ENCODE measurements around the gene SENP2.

SENP2 gene

GRCh38 chr3:185594073-185594472, 8.0 kb downstream of the SENP2 start:
- no peak for DNase-seq (ENCODE audit: insufficient read length)
- no peak for FAIRE-seq
- TF ChIP-seq POLR2AphosphoS5 (IDR thresholded peaks at IDR 0.05; ENCODE audit: low read depth, low read length) (no peak), POLR2A (IDR thresholded peaks at IDR 0.05; ENCODE audit: low read depth, low read length) (no peak), TAF1 (IDR thresholded peaks at IDR 0.05; ENCODE audit: borderline replicate concordance, low read depth, low read length) (no peak)

- peak; percentile 75 for FAIRE-seq
- no peak for DNase-seq (ENCODE audit: insufficient read length)
- TF ChIP-seq POLR2A (IDR thresholded peaks at IDR 0.05; ENCODE audit: low read depth, low read length) (no peak), POLR2AphosphoS5 (IDR thresholded peaks at IDR 0.05; ENCODE audit: low read depth, low read length) (no peak), TAF1 (IDR thresholded peaks at IDR 0.05; ENCODE audit: borderline replicate concordance, low read depth, low read length) (no peak)
These were observed 9.4 kb downstream of the SENP2 start for GRCh38 chr3:185595526-185595925.

- FAIRE-seq (no peak), DNase-seq (ENCODE audit: insufficient read length) (no peak)
These were observed 19.5 kb downstream of the SENP2 start for GRCh38 chr3:185605566-185605965.

GRCh38 chr3:185606196-185606595, 20.1 kb downstream of the SENP2 start:
- TF ChIP-seq POLR2AphosphoS5 (IDR thresholded peaks at IDR 0.05; ENCODE audit: low read depth, low read length) (no peak), TAF1 (IDR thresholded peaks at IDR 0.05; ENCODE audit: borderline replicate concordance, low read depth, low read length) (no peak), POLR2A (IDR thresholded peaks at IDR 0.05; ENCODE audit: low read depth, low read length) (no peak)
- FAIRE-seq (no peak), DNase-seq (ENCODE audit: insufficient read length) (no peak)

More at GRCh38 chr3:185605566-185605965, 19.5 kb downstream of the SENP2 start:
- TF ChIP-seq TAF1 (IDR thresholded peaks at IDR 0.05; ENCODE audit: borderline replicate concordance, low read depth, low read length) (no peak), POLR2A (IDR thresholded peaks at IDR 0.05; ENCODE audit: low read depth, low read length) (no peak), POLR2AphosphoS5 (IDR thresholded peaks at IDR 0.05; ENCODE audit: low read depth, low read length) (no peak)

- TF ChIP-seq TAF1 (IDR thresholded peaks at IDR 0.05; ENCODE audit: borderline replicate concordance, low read depth, low read length) (no peak), POLR2AphosphoS5 (IDR thresholded peaks at IDR 0.05; ENCODE audit: low read depth, low read length) (no peak), POLR2A (IDR thresholded peaks at IDR 0.05; ENCODE audit: low read depth, low read length) (no peak)
- DNase-seq (ENCODE audit: insufficient read length) = no peak
- FAIRE-seq = no peak
These were observed 26.9 kb downstream of the SENP2 start for GRCh38 chr3:185613016-185613415.

GRCh38 chr3:185623939-185624665, 38.0 kb downstream of the SENP2 start:
- DNase-seq (ENCODE audit: insufficient read length) = no peak
- no peak for TF ChIP-seq POLR2A (IDR thresholded peaks at IDR 0.05; ENCODE audit: low read depth, low read length)
- no peak for TF ChIP-seq POLR2AphosphoS5 (IDR thresholded peaks at IDR 0.05; ENCODE audit: low read depth, low read length)
- TF ChIP-seq TAF1 (IDR thresholded peaks at IDR 0.05; ENCODE audit: borderline replicate concordance, low read depth, low read length) = no peak
- FAIRE-seq = no peak

- FAIRE-seq (no peak), DNase-seq (ENCODE audit: insufficient read length) (no peak)
- TF ChIP-seq POLR2A (IDR thresholded peaks at IDR 0.05; ENCODE audit: low read depth, low read length) = no peak
- no peak for TF ChIP-seq TAF1 (IDR thresholded peaks at IDR 0.05; ENCODE audit: borderline replicate concordance, low read depth, low read length)
- TF ChIP-seq POLR2AphosphoS5 (IDR thresholded peaks at IDR 0.05; ENCODE audit: low read depth, low read length) = no peak
These were observed 39.7 kb downstream of the SENP2 start for GRCh38 chr3:185625784-185626183.

- DNase-seq (ENCODE audit: insufficient read length) (no peak), FAIRE-seq (no peak)
- TF ChIP-seq POLR2AphosphoS5 (IDR thresholded peaks at IDR 0.05; ENCODE audit: low read depth, low read length) (no peak), TAF1 (IDR thresholded peaks at IDR 0.05; ENCODE audit: borderline replicate concordance, low read depth, low read length) (no peak), POLR2A (IDR thresholded peaks at IDR 0.05; ENCODE audit: low read depth, low read length) (no peak)
These were observed 43.6 kb downstream of the SENP2 start for GRCh38 chr3:185629554-185630181.

GRCh38 chr3:185630182-185630622, 44.1 kb downstream of the SENP2 start:
- no peak for TF ChIP-seq TAF1 (IDR thresholded peaks at IDR 0.05; ENCODE audit: borderline replicate concordance, low read depth, low read length)
- no peak for TF ChIP-seq POLR2A (IDR thresholded peaks at IDR 0.05; ENCODE audit: low read depth, low read length)
- no peak for TF ChIP-seq POLR2AphosphoS5 (IDR thresholded peaks at IDR 0.05; ENCODE audit: low read depth, low read length)
- FAIRE-seq = no peak
- no peak for DNase-seq (ENCODE audit: insufficient read length)

- DNase-seq (ENCODE audit: insufficient read length) = no peak
- no peak for FAIRE-seq
- TF ChIP-seq TAF1 (IDR thresholded peaks at IDR 0.05; ENCODE audit: borderline replicate concordance, low read depth, low read length) = no peak
- TF ChIP-seq POLR2A (IDR thresholded peaks at IDR 0.05; ENCODE audit: low read depth, low read length) = no peak
- TF ChIP-seq POLR2AphosphoS5 (IDR thresholded peaks at IDR 0.05; ENCODE audit: low read depth, low read length) = no peak
These were observed 45.0 kb downstream of the SENP2 start for GRCh38 chr3:185631108-185631507.

- FAIRE-seq (no peak), DNase-seq (ENCODE audit: insufficient read length) (no peak)
- TF ChIP-seq TAF1 (IDR thresholded peaks at IDR 0.05; ENCODE audit: borderline replicate concordance, low read depth, low read length) = no peak
- no peak for TF ChIP-seq POLR2A (IDR thresholded peaks at IDR 0.05; ENCODE audit: low read depth, low read length)
- TF ChIP-seq POLR2AphosphoS5 (IDR thresholded peaks at IDR 0.05; ENCODE audit: low read depth, low read length) = no peak
These were observed 45.6 kb downstream of the SENP2 start for GRCh38 chr3:185631508-185632206.
